H1 (cell line): Measurements from ENCODE around the gene P3H2. TPM values are rescaled to one million over a fixed set of nuclear protein-coding genes. Genes with fewer than 3 reads are reported as not detected.

Source experiments
- CTCF ChIA-PET: fragments of 300-600 bp; sonication (Branson Sonifier 250); formaldehyde crosslinking; loops from one replicate; lab custom pipeline; 2021; ENCODE audit not compliant: partially characterized antibody; lab: Charles Lee
- POLR2A ChIA-PET: fragments of 300-600 bp; sonication (Branson Sonifier 250); formaldehyde crosslinking; loops from one replicate; lab custom pipeline; 2021; ENCODE audit warnings: inconsistent platforms; ENCODE audit not compliant: partially characterized antibody; lab: Charles Lee
- DNase-seq, 2 experiments: peaks; one replicate each; pipeline versions ENCODE4 v3.0.0 to v3.0.0-alpha.2; 2010 to 2022; ENCODE audit warnings: low spot score in 2 of 2, low read depth in 1 of 2, mixed read lengths in 1 of 2
- FAIRE-seq: peaks from 2 replicates; lab custom pipeline; 2011; peaks lifted over from hg19 to GRCh38; lab: Jason Lieb, UNC
- H2AFZ ChIP-seq: 2 replicates; pipeline ENCODE4 v1.8.1; 2012; ENCODE audit warnings: low read length, inconsistent platforms
- H2AK5ac ChIP-seq: 2 replicates; pipeline ENCODE4 v1.6.1; 2013; ENCODE audit warnings: low read depth, low read length
- H2BK120ac ChIP-seq: replicated peaks from 2 replicates; pipeline ENCODE3; 2013; ENCODE audit warnings: low read depth, low read length, inconsistent platforms
- H2BK12ac ChIP-seq: 2 replicates; pipeline ENCODE4 v1.6.1; 2013; ENCODE audit warnings: low read depth, low read length
- H2BK15ac ChIP-seq: 2 replicates; pipeline ENCODE4 v1.6.1; 2013; ENCODE audit warnings: low read length
- H2BK20ac ChIP-seq: 2 replicates; pipeline ENCODE4 v1.6.1; 2013; ENCODE audit warnings: low read length
- H2BK5ac ChIP-seq: 2 replicates; pipeline ENCODE4 v1.6.1; 2013; ENCODE audit warnings: low read depth, low read length
- H3K14ac ChIP-seq: 2 replicates; pipeline ENCODE4 v1.6.1; 2013; ENCODE audit warnings: inconsistent platforms; ENCODE audit not compliant: insufficient read length
- H3K18ac ChIP-seq: 2 replicates; pipeline ENCODE4 v1.6.1; 2013; ENCODE audit warnings: low read length; ENCODE audit errors: extremely low read depth
- H3K23ac ChIP-seq: 2 replicates; pipeline ENCODE4 v1.6.1; 2013; ENCODE audit warnings: inconsistent platforms; ENCODE audit not compliant: insufficient read length
- H3K23me2 ChIP-seq: 2 replicates; pipeline ENCODE4 v1.6.1; 2013; ENCODE audit warnings: low read depth, low read length
- H3K27ac ChIP-seq: 2 replicates; pipeline ENCODE4 v1.6.1; 2011; ENCODE audit warnings: low read depth, low read length, inconsistent platforms
- H3K27me3 ChIP-seq, 4 experiments: replicated peaks in 1 of 4; 1 replicate in 1 of 4; 2 replicates in 3 of 4; pipeline versions ENCODE4 v1.6.1 to v1.8.1; 2011 to 2013; ENCODE audit warnings: low read length in 3 of 4, mild to moderate bottlenecking in 3 of 4, inconsistent platforms in 2 of 4, mixed read lengths in 2 of 4, moderate library complexity in 1 of 4; ENCODE audit not compliant: control insufficient read depth in 3 of 4, insufficient read depth in 3 of 4; ENCODE audit errors: extremely low read depth in 1 of 4
- H3K36me3 ChIP-seq, 4 experiments: 2 replicates each; pipeline versions ENCODE4 v1.6.1 to v1.8.1; 2011 to 2013; ENCODE audit warnings: mild to moderate bottlenecking in 4 of 4, low read length in 3 of 4, moderate library complexity in 2 of 4, control low read depth in 1 of 4, inconsistent platforms in 1 of 4; ENCODE audit not compliant: insufficient read depth in 4 of 4, control insufficient read depth in 2 of 4
- H3K4ac ChIP-seq: replicated peaks from 2 replicates; pipeline ENCODE3; 2013; ENCODE audit warnings: low read length, low read depth, mixed read lengths, inconsistent platforms; ENCODE audit not compliant: insufficient read length
- H3K4me1 ChIP-seq, 4 experiments: replicated peaks in 1 of 4; 1 replicate in 1 of 4; 2 replicates in 3 of 4; pipeline versions ENCODE4 v1.6.1 to v1.8.1; 2011 to 2013; ENCODE audit warnings: low read length in 3 of 4, inconsistent platforms in 2 of 4, mixed read lengths in 1 of 4; ENCODE audit not compliant: insufficient read depth in 4 of 4, control insufficient read depth in 3 of 4
- H3K4me2 ChIP-seq, 2 experiments: 2 replicates each; pipeline versions ENCODE4 v1.6.1 to v1.8.1; 2011 to 2013; ENCODE audit warnings: low read depth in 2 of 2, low read length in 2 of 2, control low read depth in 1 of 2, inconsistent platforms in 1 of 2, mild to moderate bottlenecking in 1 of 2; ENCODE audit not compliant: insufficient read depth in 1 of 2
- H3K4me3 ChIP-seq, 4 experiments: fragments of 200-600, 300-600 bp in 1 of 4; sonication (generic), shearing (Covaris generic), sonication (Bioruptor Twin) in 1 of 4; 2 replicates each; pipeline versions ENCODE4 v1.5.1 to v1.8.1; 2011 to 2016; ENCODE audit warnings: low read length in 4 of 4, low read depth in 3 of 4, control low read depth in 2 of 4, inconsistent platforms in 2 of 4, mild to moderate bottlenecking in 2 of 4, mixed read lengths in 1 of 4, moderate library complexity in 1 of 4; ENCODE audit not compliant: insufficient read depth in 2 of 4; ENCODE audit errors: extremely low read depth in 1 of 4
- H3K56ac ChIP-seq: replicated peaks from 2 replicates; pipeline ENCODE3; 2013; ENCODE audit warnings: low read depth, mild to moderate bottlenecking, mixed read lengths, low read length, inconsistent platforms; ENCODE audit not compliant: insufficient read length
- H3K79me1 ChIP-seq: 2 replicates; pipeline ENCODE4 v1.6.1; 2013; ENCODE audit warnings: low read depth, low read length, control low read depth
- H3K79me2 ChIP-seq, 2 experiments: 2 replicates each; pipeline versions ENCODE4 v1.6.1 to v1.8.1; 2012 to 2013; ENCODE audit warnings: low read length in 2 of 2, mild to moderate bottlenecking in 2 of 2, inconsistent platforms in 1 of 2; ENCODE audit not compliant: insufficient read depth in 2 of 2, control insufficient read depth in 1 of 2
- H3K9ac ChIP-seq, 4 experiments: replicated peaks in 1 of 4; 1 replicate in 1 of 4; 2 replicates in 3 of 4; pipeline versions ENCODE4 v1.6.1 to v1.8.1; 2011 to 2013; ENCODE audit warnings: low read depth in 3 of 4, low read length in 3 of 4, control low read depth in 2 of 4, mild to moderate bottlenecking in 2 of 4, moderate library complexity in 2 of 4, inconsistent platforms in 1 of 4; ENCODE audit errors: extremely low read depth in 1 of 4
- H3K9me3 ChIP-seq, 2 experiments: 2 replicates each; pipeline versions ENCODE4 v1.6.1 to v1.8.1; 2012 to 2013; ENCODE audit warnings: mild to moderate bottlenecking in 2 of 2, moderate library complexity in 2 of 2, control low read depth in 1 of 2, inconsistent platforms in 1 of 2, low read depth in 1 of 2, low read length in 1 of 2, mixed read lengths in 1 of 2; ENCODE audit not compliant: insufficient read depth in 2 of 2
- H4K20me1 ChIP-seq, 2 experiments: replicated peaks in 1 of 2; 2 replicates each; pipeline versions ENCODE3 to v1.8.1; 2011 to 2013; ENCODE audit warnings: inconsistent platforms in 2 of 2, low read length in 2 of 2, mild to moderate bottlenecking in 1 of 2; ENCODE audit not compliant: insufficient read depth in 2 of 2, control insufficient read depth in 1 of 2
- H4K5ac ChIP-seq: 2 replicates; pipeline ENCODE4 v1.6.1; 2013; ENCODE audit warnings: low read length, low read depth, mixed read lengths, inconsistent platforms; ENCODE audit not compliant: insufficient read length
- H4K8ac ChIP-seq: 2 replicates; pipeline ENCODE4 v1.8.0; 2013; ENCODE audit warnings: mild to moderate bottlenecking, moderate library complexity, low read length, inconsistent platforms; ENCODE audit not compliant: insufficient read depth; ENCODE audit errors: extremely low read depth
- H4K91ac ChIP-seq: replicated peaks from 2 replicates; pipeline ENCODE3; 2013; ENCODE audit warnings: low read length, mixed read lengths, inconsistent platforms; ENCODE audit not compliant: insufficient read length
- BCL11A ChIP-seq, 2 experiments: IDR thresholded peaks; one replicate each; pipeline ENCODE4 v1.6.1; 2011; ENCODE audit warnings: low read depth in 2 of 2, low read length in 2 of 2, mild to moderate bottlenecking in 2 of 2
- CBX5 ChIP-seq: fragments of 300-800, 300-1000 bp; sonication (generic); IDR thresholded peaks from 2 replicates; pipeline ENCODE4 v1.7.1; 2016; ENCODE audit warnings: antibody characterized with exemption, low read length, low read depth
- CTCF ChIP-seq, 3 experiments: IDR thresholded peaks; 1 replicate in 2 of 3; 2 replicates in 1 of 3; pipeline versions ENCODE4 v1.5.1 to v1.6.1; 2011; ENCODE audit warnings: low read length in 3 of 3, mild to moderate bottlenecking in 3 of 3, inconsistent platforms in 2 of 3, low read depth in 1 of 3, moderate library complexity in 1 of 3; ENCODE audit not compliant: insufficient read depth in 1 of 3; ENCODE audit errors: control extremely low read depth in 1 of 3
- PHF8 ChIP-seq: fragments of 200-600 bp; sonication (generic); conservative IDR thresholded peaks from 2 replicates; pipeline ENCODE4 v1.7.1; 2012; ENCODE audit warnings: low read depth, mild to moderate bottlenecking, inconsistent platforms, low read length, moderate library complexity
- POLR2AphosphoS5 ChIP-seq: IDR thresholded peaks from 2 replicates; pipeline ENCODE4 v1.6.1; 2011; ENCODE audit warnings: low read depth, low read length
- RBBP5 ChIP-seq: IDR thresholded peaks from 2 replicates; pipeline ENCODE4 v1.7.1; 2012; ENCODE audit warnings: low read depth, mild to moderate bottlenecking, inconsistent platforms, low read length, moderate library complexity, borderline replicate concordance
- SAP30 ChIP-seq: fragments of 300-600 bp; sonication (generic); IDR thresholded peaks from 2 replicates; pipeline ENCODE4 v1.7.1; 2012; ENCODE audit warnings: low read length, moderate library complexity, mild to moderate bottlenecking, inconsistent platforms; ENCODE audit not compliant: insufficient read depth, insufficient replicate concordance
- SIX5 ChIP-seq: IDR thresholded peaks from 2 replicates; pipeline ENCODE4 v1.6.1; 2011; ENCODE audit warnings: mild to moderate bottlenecking, low read depth, low read length
- TAF1 ChIP-seq: IDR thresholded peaks from 2 replicates; pipeline ENCODE4 v1.6.1; 2011; ENCODE audit warnings: mild to moderate bottlenecking, low read depth, low read length
- YY1 ChIP-seq: IDR thresholded peaks from 2 replicates; pipeline ENCODE4 v1.6.1; 2011; ENCODE audit warnings: low read depth, mild to moderate bottlenecking, low read length
- WGBS, 2 experiments: shearing (Covaris generic) in 1 of 2; methylation state at CpG; one replicate each; pipeline versions ENCODE4 v1.1.6 to v1.1.7; 2013 to 2015; ENCODE audit warnings: low lambda C conversion rate in 2 of 2, mixed read lengths in 2 of 2, inconsistent platforms in 1 of 2, low coverage in 1 of 2, missing lambda C conversion rate in 1 of 2; ENCODE audit not compliant: insufficient replicate concordance in 2 of 2, insufficient coverage in 1 of 2, insufficient read length in 1 of 2; ENCODE audit errors: extremely low coverage in 1 of 2, missing lambda C conversion rate in 1 of 2; 5-methylcytosine and 5-hydroxymethylcytosine counted together
- polyA plus RNA-seq, 7 experiments: library from polyadenylated mRNA; depleted of rRNA in 3 of 7; stranded (reverse) in 5 of 7; unstranded in 2 of 7; fragments of >200 nt in 5 of 7; fragments of 200-250 nt in 2 of 7; gene quantifications; 1 replicate in 5 of 7; 2 replicates in 1 of 7; 4 replicates in 1 of 7; pipeline versions ENCODE4 v1.2.1 to v1.2.3, GENCODE V29; 2011 to 2013; ENCODE audit warnings: missing spikeins in 2 of 7, mixed read lengths in 2 of 7
- total RNA-seq: library from RNA; stranded (reverse); fragmentation: NEBNext Ultra II Directional; extraction: Animal tissue kit (Norgen Biotek cat#: 25700); gene quantifications from 2 replicates; pipeline ENCODE4 v1.2.1, GENCODE V29; 2021

The P3H2 gene
- total and polyA plus RNA-seq, 2 of the 8 experiments (the other 6 are each of a cell fraction or from before 2014, with no cell fraction given) = 40.5 to 60.4 TPM

- Histone ChIP-seq H3K56ac (no peak overlapping the region), H2BK15ac (no peak overlapping the region), H4K8ac (no peak overlapping the region), H2AK5ac (no peak overlapping the region), H2BK12ac (no peak overlapping the region), H3K27me3 (no peaks in the 10 kb centered on the region), H3K23ac (no peak overlapping the region), H4K20me1 (no peaks in the 10 kb centered on the region), H3K14ac (no peak overlapping the region), H3K4me1 (no peaks in the 10 kb centered on the region), H4K5ac (no peak overlapping the region), H2AFZ (no peak overlapping the region), H3K4me3 (no peak overlapping the region), H2BK20ac (no peak overlapping the region), H3K9ac (no peak overlapping the region), H3K18ac (no peak overlapping the region), H3K9me3 (peaks cover 0 to 2% of the 10 kb centered on the region in 2 experiments; a peak in 1 of 4 replicates), H3K36me3 (no peaks in the 10 kb centered on the region), H3K79me1 (no peaks in the 10 kb centered on the region), H3K4ac (no peak overlapping the region), H2BK120ac (no peak overlapping the region), H3K79me2 (no peaks in the 10 kb centered on the region), H2BK5ac (no peak overlapping the region), H3K4me2 (no peak overlapping the region), H3K23me2 (no peaks in the 10 kb centered on the region), H4K91ac (no peak overlapping the region), H3K27ac (no peak overlapping the region)
- no peak for FAIRE-seq
- WGBS, 2 experiments = 82% methylated on average over 3 of the region's 3 CpGs; no CpG with 5 or more reads in 1 of the 2 experiments
- POLR2A ChIA-PET = no interaction called here
- no peak for DNase-seq
- CTCF ChIA-PET = interaction anchor here (0.6 to 1.2 kb wide), 2 partner anchors 18 to 1824 kb away, joined by 3 read pairs; no protein-coding TSS in a partner anchor
- no peak for TF ChIP-seq POLR2AphosphoS5
- TF ChIP-seq PHF8 = no peak
- no peak for TF ChIP-seq SAP30
- TF ChIP-seq YY1 = no peak
- no peak for TF ChIP-seq CTCF (IDR thresholded peaks at IDR 0.05; ENCODE audit: control extremely low read depth in 1 of 3, insufficient read depth in 1 of 3, low read depth in 1 of 3, low read length in 3 of 3)
- TF ChIP-seq CBX5 = no peak
- TF ChIP-seq TAF1 = no peak
- TF ChIP-seq RBBP5 = no peak
- TF ChIP-seq BCL11A (IDR thresholded peaks at IDR 0.05; ENCODE audit: low read depth in 2 of 2, low read length in 2 of 2) = no peak
- no peak for TF ChIP-seq SIX5
Observed at GRCh38 chr3:190150681-190151080, 30.0 kb upstream of the P3H2 start.
